Neural progenitor cell (in vitro differentiated cells): Measurements from ENCODE around the gene CCDC180. TPM values are rescaled to one million over a fixed set of nuclear protein-coding genes. Genes with fewer than 3 reads are reported as not detected.

Experiments used
- DNase-seq: peaks from one replicate; pipeline ENCODE4 v3.0.0-alpha.2; 2016; ENCODE audit warnings: low spot score
- H2AFZ ChIP-seq: fragments of 200-600 bp; sonication (generic); replicated peaks from 2 replicates; pipeline ENCODE4 v1.6.1; 2016; ENCODE audit warnings: antibody characterized with exemption
- H3F3A ChIP-seq: fragments of 200-600 bp; sonication (generic); 2 replicates; pipeline ENCODE4 v1.6.1; 2016; ENCODE audit warnings: antibody characterized with exemption, low read depth
- H3K27ac ChIP-seq: fragments of 200-600 bp; sonication (generic); 2 replicates; pipeline ENCODE4 v1.5.1; 2016; ENCODE audit warnings: mild to moderate bottlenecking
- H3K27me3 ChIP-seq: fragments of 200-600 bp; sonication (generic); 2 replicates; pipeline ENCODE4 v1.6.1; 2016; ENCODE audit warnings: mild to moderate bottlenecking, moderate library complexity
- H3K36me3 ChIP-seq: fragments of 200-600 bp; sonication (generic); 2 replicates; pipeline ENCODE4 v1.5.1; 2016
- H3K4me1 ChIP-seq: fragments of 200-600 bp; sonication (generic); 2 replicates; pipeline ENCODE4 v1.6.1; 2016; ENCODE audit warnings: mixed run types
- H3K4me2 ChIP-seq: fragments of 200-600 bp; sonication (generic); 2 replicates; pipeline ENCODE4 v1.6.1; 2016
- H3K4me3 ChIP-seq: fragments of 200-600 bp; sonication (generic); 2 replicates; pipeline ENCODE4 v1.5.1; 2016
- H3K79me2 ChIP-seq: fragments of 200-600 bp; sonication (generic); 2 replicates; pipeline ENCODE4 v1.6.1; 2016; ENCODE audit warnings: low read depth
- H3K9ac ChIP-seq: fragments of 200-600 bp; sonication (generic); 2 replicates; pipeline ENCODE4 v1.6.1; 2016
- H3K9me3 ChIP-seq: fragments of 200-600 bp; sonication (generic); 2 replicates; pipeline ENCODE4 v1.5.1; 2016; ENCODE audit warnings: low read depth
- H4K20me1 ChIP-seq: fragments of 200-600 bp; sonication (generic); 2 replicates; pipeline ENCODE4 v1.6.1; 2016; ENCODE audit warnings: low read depth
- H3K27ac Mint-ChIP-seq: 3 replicates; pipeline ENCODE4 v1.8.0; 2021; ENCODE audit warnings: mixed read lengths
- H3K27me3 Mint-ChIP-seq: 2 replicates; pipeline ENCODE4 v1.8.0; 2022; ENCODE audit warnings: low read depth, mild to moderate bottlenecking, inconsistent platforms, moderate library complexity, mixed read lengths; ENCODE audit not compliant: insufficient read depth
- H3K36me3 Mint-ChIP-seq: 3 replicates; pipeline ENCODE4 v1.8.0; 2021; ENCODE audit warnings: mixed read lengths
- H3K4me1 Mint-ChIP-seq: 3 replicates; pipeline ENCODE4 v1.8.0; 2021; ENCODE audit warnings: mixed read lengths
- H3K4me3 Mint-ChIP-seq: 3 replicates; pipeline ENCODE4 v1.8.0; 2021; ENCODE audit warnings: mild to moderate bottlenecking, moderate library complexity, mixed read lengths
- H3K9me3 Mint-ChIP-seq: 3 replicates; pipeline ENCODE4 v1.8.0; 2020; ENCODE audit warnings: mixed read lengths
- EZH2 ChIP-seq: fragments of 200-600 bp; sonication (generic); IDR thresholded peaks from 2 replicates; pipeline ENCODE4 v1.6.1; 2017; ENCODE audit warnings: antibody characterized with exemption, mild to moderate bottlenecking, moderate library complexity
- EZH2phosphoT487 ChIP-seq: fragments of 200-600 bp; sonication (generic); IDR thresholded peaks from 2 replicates; pipeline ENCODE4 v1.6.1; 2017; ENCODE audit warnings: antibody characterized with exemption
- total RNA-seq: library from RNA; depleted of rRNA; stranded (reverse); fragments of >200 nt; gene quantifications from 2 replicates; pipeline ENCODE4 v1.2.3, GENCODE V29; 2015; ENCODE audit warnings: low replicate concordance
- TF ChIP-seq, protein P1 (sequence below): fragments of 200-600 bp; sonication (generic); IDR thresholded peaks from 2 replicates; pipeline ENCODE4 v1.5.1; 2017; ENCODE audit warnings: antibody characterized with exemption, mild to moderate bottlenecking

The CCDC180 gene
- total RNA-seq, 1 donor from 2014 or later, result 2.9 TPM

DNA sequence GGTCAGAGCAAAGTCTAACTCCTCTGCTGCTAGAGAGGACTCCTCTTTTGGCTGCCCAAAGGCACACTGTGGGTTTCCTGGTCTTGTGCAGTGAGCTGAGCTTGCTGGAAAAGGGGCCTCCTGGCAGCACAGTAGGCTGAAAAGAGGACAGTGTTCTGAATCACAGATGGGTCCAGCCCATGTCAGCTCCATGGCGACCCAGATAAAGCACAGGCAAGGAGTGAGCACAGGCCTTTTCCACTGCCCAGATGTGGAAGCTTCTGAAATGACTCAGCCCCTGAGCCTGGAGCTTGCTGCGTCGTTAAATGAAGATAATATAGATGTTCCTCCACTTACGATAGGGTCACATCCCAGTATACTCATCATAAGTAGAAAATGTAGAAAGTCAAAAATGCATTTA lies 8.1 kb downstream of the CCDC180 start:
- DNase-seq, result no peak
- Histone ChIP-seq H3K79me2 (no peaks in the 10 kb centered on the region), H3K4me2 (no peak overlapping the region), H3K4me1 (no peaks in the 10 kb centered on the region), H3K27me3 (no peaks in the 10 kb centered on the region), H2AFZ (no peak overlapping the region), H3K9ac (no peak overlapping the region), H3K9me3 (no peaks in the 10 kb centered on the region), H4K20me1 (no peaks in the 10 kb centered on the region), H3K4me3 (no peak overlapping the region), H3K27ac (no peak overlapping the region), H3K36me3 (no peaks in the 10 kb centered on the region), H3F3A (no peaks in the 10 kb centered on the region)
- Mint-ChIP-seq H3K36me3 (peaks cover 10% of the 10 kb centered on the region), H3K27me3 (peaks cover 2% of the 10 kb centered on the region), H3K27ac (no peak overlapping the region), H3K9me3 (no peaks in the 10 kb centered on the region), H3K4me1 (peaks cover 2% of the 10 kb centered on the region), H3K4me3 (no peak overlapping the region)
- TF ChIP-seq EZH2phosphoT487, result no peak
- TF ChIP-seq, protein P1, sequence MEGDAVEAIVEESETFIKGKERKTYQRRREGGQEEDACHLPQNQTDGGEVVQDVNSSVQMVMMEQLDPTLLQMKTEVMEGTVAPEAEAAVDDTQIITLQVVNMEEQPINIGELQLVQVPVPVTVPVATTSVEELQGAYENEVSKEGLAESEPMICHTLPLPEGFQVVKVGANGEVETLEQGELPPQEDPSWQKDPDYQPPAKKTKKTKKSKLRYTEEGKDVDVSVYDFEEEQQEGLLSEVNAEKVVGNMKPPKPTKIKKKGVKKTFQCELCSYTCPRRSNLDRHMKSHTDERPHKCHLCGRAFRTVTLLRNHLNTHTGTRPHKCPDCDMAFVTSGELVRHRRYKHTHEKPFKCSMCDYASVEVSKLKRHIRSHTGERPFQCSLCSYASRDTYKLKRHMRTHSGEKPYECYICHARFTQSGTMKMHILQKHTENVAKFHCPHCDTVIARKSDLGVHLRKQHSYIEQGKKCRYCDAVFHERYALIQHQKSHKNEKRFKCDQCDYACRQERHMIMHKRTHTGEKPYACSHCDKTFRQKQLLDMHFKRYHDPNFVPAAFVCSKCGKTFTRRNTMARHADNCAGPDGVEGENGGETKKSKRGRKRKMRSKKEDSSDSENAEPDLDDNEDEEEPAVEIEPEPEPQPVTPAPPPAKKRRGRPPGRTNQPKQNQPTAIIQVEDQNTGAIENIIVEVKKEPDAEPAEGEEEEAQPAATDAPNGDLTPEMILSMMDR, result no peak
- no peak for TF ChIP-seq EZH2

- Histone ChIP-seq H3K27ac (no peak overlapping the region), H3K4me3 (no peak overlapping the region), H2AFZ (no peak overlapping the region), H4K20me1 (no peaks in the 10 kb centered on the region), H3F3A (no peaks in the 10 kb centered on the region), H3K4me2 (no peak overlapping the region), H3K79me2 (no peaks in the 10 kb centered on the region), H3K4me1 (no peaks in the 10 kb centered on the region), H3K9me3 (no peaks in the 10 kb centered on the region), H3K27me3 (no peaks in the 10 kb centered on the region), H3K9ac (no peak overlapping the region), H3K36me3 (no peaks in the 10 kb centered on the region)
- Mint-ChIP-seq H3K9me3 (no peaks in the 10 kb centered on the region), H3K4me1 (peaks cover 2% of the 10 kb centered on the region), H3K27me3 (peaks cover 2% of the 10 kb centered on the region), H3K4me3 (no peak overlapping the region), H3K36me3 (peaks cover 10% of the 10 kb centered on the region), H3K27ac (no peak overlapping the region)
- TF ChIP-seq EZH2 (no peak), EZH2phosphoT487 (no peak)
- TF ChIP-seq, protein P1, result no peak
- DNase-seq, result no peak
Observed at GRCh38 chr9:97316904-97317303, 9.4 kb downstream of the CCDC180 start.

- no peak overlapping the region for H3K9ac ChIP-seq
- H3F3A ChIP-seq, result no peaks in the 10 kb centered on the region
- no peak overlapping the region for H3K4me2 ChIP-seq
- Mint-ChIP-seq H3K9me3 (no peaks in the 10 kb centered on the region), H3K27me3 (peaks cover 2% of the 10 kb centered on the region), H3K36me3 (peaks cover 10% of the 10 kb centered on the region), H3K4me3 (no peak overlapping the region), H3K4me1 (peaks cover 2% of the 10 kb centered on the region), H3K27ac (no peak overlapping the region)
- no peaks in the 10 kb centered on the region for H3K27me3 ChIP-seq
- no peak overlapping the region for H3K4me3 ChIP-seq
- H3K36me3 ChIP-seq, result no peaks in the 10 kb centered on the region
- TF ChIP-seq EZH2 (no peak), EZH2phosphoT487 (no peak)
- TF ChIP-seq, protein P1, result no peak
- no peaks in the 10 kb centered on the region for H4K20me1 ChIP-seq
- no peaks in the 10 kb centered on the region for H3K4me1 ChIP-seq
- no peak overlapping the region for H3K27ac ChIP-seq
- no peak for DNase-seq
- no peaks in the 10 kb centered on the region for H3K79me2 ChIP-seq
- H2AFZ ChIP-seq, result no peak overlapping the region
- H3K9me3 ChIP-seq, result no peaks in the 10 kb centered on the region
Observed at GRCh38 chr9:97318433-97318832, 11.0 kb downstream of the CCDC180 start.
